GM12874 (cell line): ENCODE measurements around the gene ERGIC1.

Experiments
- CTCF ChIP-seq: IDR thresholded peaks from 2 replicates; pipeline ENCODE4 v1.5.1; 2011; ENCODE audit warnings: low read depth, mild to moderate bottlenecking, control low read depth, low read length, moderate library complexity; ENCODE audit not compliant: insufficient read depth

Gene ERGIC1

GRCh38 chr5:172805736-172806255 lies 28.3 kb upstream of the ERGIC1 start:
- TF ChIP-seq CTCF, result no peak

DNA sequence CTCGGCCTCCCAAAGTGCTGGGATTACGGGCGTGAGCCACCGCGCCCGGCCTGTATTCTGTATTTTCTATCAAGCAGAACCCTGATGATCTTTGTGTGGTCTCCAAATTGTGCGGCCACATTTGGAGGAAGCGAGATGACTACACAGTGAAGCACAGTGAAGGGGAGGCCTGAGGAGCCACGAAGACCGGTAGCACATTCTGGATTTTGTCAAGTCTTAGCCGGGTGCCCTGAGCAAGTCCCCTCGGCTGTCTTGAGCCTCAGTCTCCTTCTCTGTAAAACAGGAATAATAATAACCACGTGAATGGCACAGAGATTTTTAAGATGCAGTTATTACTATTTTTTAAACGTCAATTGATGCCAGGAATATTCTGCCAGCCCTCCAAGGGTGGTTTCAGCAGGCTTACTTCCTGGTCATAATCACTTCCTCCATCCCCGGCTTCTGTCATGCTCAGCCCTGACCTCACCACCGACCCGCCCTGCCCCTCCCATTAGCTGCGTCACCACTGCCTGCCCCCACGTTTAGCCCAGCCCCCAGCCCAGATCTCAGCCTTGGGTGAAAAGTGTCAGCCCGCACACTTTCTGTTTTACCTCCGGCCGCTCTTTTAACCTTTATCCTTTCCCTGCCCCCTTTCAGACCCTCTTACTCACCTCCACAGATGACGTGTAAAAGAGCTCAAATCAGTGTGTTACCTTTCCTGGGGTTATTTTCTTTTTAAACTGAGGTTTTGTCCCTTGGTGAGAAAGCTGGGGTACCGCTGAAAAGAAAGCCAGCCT lies 27.0 kb upstream of the ERGIC1 start:
- no peak for TF ChIP-seq CTCF

DNA sequence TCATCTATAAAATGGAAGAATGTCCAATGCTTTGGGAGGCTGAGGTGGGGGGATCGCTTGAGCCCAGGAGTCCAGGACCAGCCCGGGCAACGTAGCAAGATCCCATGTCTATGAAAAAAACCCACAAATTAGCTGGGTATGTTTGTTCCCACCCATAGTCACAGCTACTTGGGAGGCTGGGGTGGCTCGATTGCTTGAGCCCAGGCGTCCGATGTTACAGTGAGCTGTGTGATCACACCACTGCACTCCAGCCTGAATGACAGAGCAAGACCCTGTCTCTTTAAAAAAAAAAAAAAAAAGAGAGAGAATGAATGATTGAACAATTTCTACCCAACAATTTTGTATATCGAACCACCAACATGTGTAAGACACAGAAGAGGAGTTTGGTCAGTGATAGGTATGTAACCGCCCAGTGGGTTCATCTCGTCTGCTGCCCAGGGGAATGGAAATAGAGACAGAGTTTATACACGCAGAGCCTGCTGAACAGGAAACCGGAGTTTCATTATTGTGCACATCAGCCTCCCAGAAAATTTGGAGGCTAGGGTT lies 26.2 kb upstream of the ERGIC1 start:
- TF ChIP-seq CTCF, result no peak

GRCh38 chr5:172809774-172810173 lies 24.3 kb upstream of the ERGIC1 start:
- no peak for TF ChIP-seq CTCF

DNA sequence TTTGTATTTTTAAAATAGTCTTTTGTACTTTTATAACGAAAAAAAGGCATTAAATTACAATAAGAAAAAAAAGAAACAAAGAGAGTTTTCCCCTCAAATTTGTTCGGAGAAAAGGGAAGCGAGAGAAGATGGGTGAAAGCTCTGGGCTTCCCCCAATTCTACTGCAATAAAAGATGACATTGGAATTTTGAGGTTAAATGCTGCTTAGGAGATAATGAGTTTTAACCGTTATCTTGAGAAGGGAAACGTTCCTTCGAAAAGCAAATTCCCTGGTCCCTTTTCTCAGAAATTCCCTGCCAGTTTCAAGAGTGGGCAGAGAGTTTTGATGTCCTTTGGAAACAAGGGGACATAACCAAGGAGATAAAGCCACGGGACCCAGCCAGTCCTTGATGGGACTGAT lies 18.4 kb upstream of the ERGIC1 start:
- no peak for TF ChIP-seq CTCF

- TF ChIP-seq CTCF, result no peak
These were observed 17.0 kb upstream of the ERGIC1 start for GRCh38 chr5:172816925-172817562.

- TF ChIP-seq CTCF, result no peak
These were observed 16.4 kb upstream of the ERGIC1 start for GRCh38 chr5:172817664-172818063.
